Epidermal melanocyte (primary cell): Measurements from ENCODE around the gene HBA2.
A peak's percentile ranks its signal among the peaks of the same experiment; 100 is the strongest.
"Not testable (repeated sequence)": the region's sequence is repeated elsewhere in the genome, so short reads cannot be mapped to it uniquely, and the experiment has no call there.

Source experiments
- DNase-seq: peaks from one replicate; pipeline ENCODE4 v3.0.0; 2011; ENCODE audit warnings: low spot score; ENCODE audit not compliant: insufficient read length

Gene HBA2

GRCh38 chr16:154217-155030 is 18.3 kb upstream of the HBA2 start:
- no peak for DNase-seq

GRCh38 chr16:155031-155398 is 17.7 kb upstream of the HBA2 start:
- no peak for DNase-seq

- DNase-seq = no peak
Observed at GRCh38 chr16:159136-159849, 13.4 kb upstream of the HBA2 start.

GRCh38 chr16:160242-160641 is 12.4 kb upstream of the HBA2 start:
- not testable (repeated sequence) for DNase-seq

GRCh38 chr16:160691-161190 is 11.9 kb upstream of the HBA2 start:
- no peak for DNase-seq

- no peak for DNase-seq
Observed at GRCh38 chr16:162271-162991, 10.2 kb upstream of the HBA2 start.

GRCh38 chr16:163139-163538 is 9.5 kb upstream of the HBA2 start:
- not testable (repeated sequence) for DNase-seq

GRCh38 chr16:163696-164095 is 9.0 kb upstream of the HBA2 start:
- DNase-seq = not testable (repeated sequence)

GRCh38 chr16:164134-164823 is 8.4 kb upstream of the HBA2 start:
- not testable (repeated sequence) for DNase-seq

- no peak for DNase-seq
Observed at GRCh38 chr16:164827-165538, 7.7 kb upstream of the HBA2 start.

GRCh38 chr16:165539-166374 is 6.9 kb upstream of the HBA2 start, which contains the start of gene HBM:
HBM (plus strand) TSS chr16:165978; CDS start chr16:165998, 20 bp downstream.
- peak; percentile 16 for DNase-seq

GRCh38 chr16:166375-167121 is 6.1 kb upstream of the HBA2 start:
- DNase-seq = no peak

- DNase-seq = peak; percentile 19
Observed at GRCh38 chr16:167122-167690, 5.5 kb upstream of the HBA2 start.

GRCh38 chr16:168424-168823 is 4.3 kb upstream of the HBA2 start:
- DNase-seq = peak; percentile 16

- DNase-seq = no peak
Observed at GRCh38 chr16:169014-169413, 3.7 kb upstream of the HBA2 start.

GRCh38 chr16:170088-170507 is 2.6 kb upstream of the HBA2 start:
- peak; percentile 13 for DNase-seq

- DNase-seq = peak; percentile 18
Observed at GRCh38 chr16:170788-171187, 1.9 kb upstream of the HBA2 start.

GRCh38 chr16:173211-173854 is 657 bp downstream of the HBA2 start:
- DNase-seq = not testable (repeated sequence)
